B cell (primary cell): ENCODE results near the gene IQCK. TPM values are rescaled to one million over a fixed set of nuclear protein-coding genes. Genes with fewer than 3 reads are reported as not detected.

Source experiments
- ATAC-seq: fragments of 200-7000 bp; cut with Tn5 transposase; one replicate; pipeline ENCODE4 v1.10.0; 2021; ENCODE audit warnings: low read depth, mild to moderate bottlenecking, moderate number of reproducible peaks, moderate library complexity
- CTCF ChIA-PET: fragments of 350-600 bp; sonication (Branson Sonifier 250); formaldehyde crosslinking; loops from one replicate; lab custom pipeline; 2021; ENCODE audit warnings: antibody characterized with exemption, inconsistent platforms; lab: Charles Lee
- POLR2A ChIA-PET: fragments of 350-600 bp; sonication (Branson Sonifier 250); formaldehyde crosslinking; loops from one replicate; lab custom pipeline; 2021; ENCODE audit warnings: antibody characterized with exemption; lab: Charles Lee
- DNase-seq: peaks from one replicate; pipeline ENCODE4 v3.0.0; 2013
- H2AFZ ChIP-seq: 2 replicates; pipeline ENCODE4 v1.6.1; 2012; ENCODE audit warnings: mild to moderate bottlenecking, low read depth, low read length; ENCODE audit not compliant: insufficient read depth, poor library complexity, severe bottlenecking
- H3K27ac ChIP-seq, 2 donors: 1 replicate in 1 of 2; 2 replicates in 1 of 2; pipeline ENCODE4 v1.5.1; 2012 to 2013; ENCODE audit warnings: low read length in 2 of 2, mild to moderate bottlenecking in 2 of 2, moderate library complexity in 1 of 2
- H3K27me3 ChIP-seq, 4 experiments: fragments of 200-600 bp in 1 of 4; sonication (generic) in 1 of 4; replicated peaks in 1 of 4; 1 replicate in 2 of 4; 2 replicates in 2 of 4; pipeline versions ENCODE4 v1.6.1 to v1.7.0; 2013 to 2016; ENCODE audit warnings: low read length in 3 of 4, mild to moderate bottlenecking in 2 of 4, mixed read lengths in 1 of 4, moderate library complexity in 1 of 4; ENCODE audit not compliant: insufficient read depth in 4 of 4, control insufficient read depth in 3 of 4; ENCODE audit errors: control extremely low read depth in 1 of 4
- H3K36me3 ChIP-seq, 2 experiments: replicated peaks in 1 of 2; 1 replicate in 1 of 2; 2 replicates in 1 of 2; pipeline versions ENCODE4 v1.6.1 to v1.7.1; 2013; ENCODE audit warnings: low read length in 1 of 2; ENCODE audit not compliant: insufficient read depth in 2 of 2, control insufficient read depth in 1 of 2; ENCODE audit errors: control extremely low read depth in 1 of 2, extremely low read depth in 1 of 2
- H3K4me1 ChIP-seq, 2 donors: fragments of 200-600 bp in 1 of 2; sonication (generic) in 1 of 2; 1 replicate in 1 of 2; 2 replicates in 1 of 2; pipeline versions ENCODE4 v1.5.1 to v1.6.1; 2013 to 2017; ENCODE audit warnings: low read length in 2 of 2; ENCODE audit not compliant: control insufficient read depth in 2 of 2, insufficient read depth in 2 of 2
- H3K4me2 ChIP-seq: replicated peaks from 2 replicates; pipeline ENCODE3; 2012; ENCODE audit warnings: mild to moderate bottlenecking, low read depth, low read length; ENCODE audit not compliant: poor library complexity, severe bottlenecking
- H3K4me3 ChIP-seq, 5 experiments: fragments of 200-600 bp in 1 of 5; sonication (generic) in 1 of 5; 1 replicate in 3 of 5; 2 replicates in 2 of 5; pipeline versions ENCODE4 v1.5.1 to v1.7.0; 2011 to 2016; ENCODE audit warnings: low read length in 4 of 5, mild to moderate bottlenecking in 4 of 5, low read depth in 2 of 5, control low read depth in 1 of 5, moderate library complexity in 1 of 5; ENCODE audit not compliant: insufficient read depth in 1 of 5; ENCODE audit errors: control extremely low read depth in 1 of 5, extremely low read depth in 1 of 5
- H3K79me2 ChIP-seq: fragments of 200-600 bp; sonication (generic); one replicate; pipeline ENCODE4 v1.6.0; 2016; ENCODE audit warnings: low read length; ENCODE audit not compliant: control insufficient read depth, insufficient read depth
- H3K9ac ChIP-seq: fragments of 200-600 bp; sonication (generic); 2 replicates; pipeline ENCODE4 v1.6.1; 2017; ENCODE audit warnings: mild to moderate bottlenecking, low read length, moderate library complexity
- H3K9me3 ChIP-seq, 3 donors: one replicate each; pipeline versions ENCODE4 v1.6.1 to v1.7.1; 2013; ENCODE audit warnings: low read length in 2 of 3; ENCODE audit not compliant: control insufficient read depth in 2 of 3, insufficient read depth in 1 of 3; ENCODE audit errors: control extremely low read depth in 1 of 3
- H4K20me1 ChIP-seq: 2 replicates; pipeline ENCODE4 v1.6.0; 2012; ENCODE audit warnings: mild to moderate bottlenecking, low read length; ENCODE audit not compliant: insufficient read depth, control insufficient read depth, poor library complexity, severe bottlenecking
- H3K27ac Mint-ChIP-seq: one replicate; pipeline ENCODE4 v1.8.0; 2021; ENCODE audit warnings: mixed read lengths
- H3K27me3 Mint-ChIP-seq: one replicate; pipeline ENCODE4 v1.8.0; 2021; ENCODE audit warnings: mixed read lengths
- H3K4me1 Mint-ChIP-seq: one replicate; pipeline ENCODE4 v1.8.0; 2021; ENCODE audit warnings: mixed read lengths
- H3K4me3 Mint-ChIP-seq: one replicate; pipeline ENCODE4 v1.8.0; 2021; ENCODE audit warnings: mixed read lengths
- H3K9me3 Mint-ChIP-seq: one replicate; pipeline ENCODE4 v1.8.0; 2022; ENCODE audit warnings: mixed read lengths; ENCODE audit not compliant: insufficient read depth
- EZH2 ChIP-seq: IDR thresholded peaks from 2 replicates; pipeline ENCODE4 v1.6.1; 2012; ENCODE audit warnings: borderline replicate concordance, low read depth, mild to moderate bottlenecking, moderate library complexity, low read length; ENCODE audit not compliant: insufficient read depth, poor library complexity, severe bottlenecking
- WGBS: methylation state at CpG from one replicate; pipeline ENCODE4 v1.1.5; 2013; ENCODE audit warnings: missing lambda C conversion rate; ENCODE audit not compliant: insufficient coverage; 5-methylcytosine and 5-hydroxymethylcytosine counted together
- intact Hi-C: fragments of 100-400 bp; cut with micrococcal nuclease; formaldehyde crosslinking; loops from one replicate; pipeline ENCODE4 v1.10.0; 2022
- polyA plus RNA-seq: library from polyadenylated mRNA; depleted of rRNA; stranded (reverse); fragments of >200 nt; gene quantifications from 2 replicates; pipeline ENCODE4 v1.2.3, GENCODE V29; 2012
- total RNA-seq, 2 donors: library from RNA; stranded (reverse); fragments of 120-200 nt in 1 of 2; gene quantifications; 1 replicate in 1 of 2; 2 replicates in 1 of 2; pipeline versions ENCODE4 v1.2.3 to v1.2.4, GENCODE V29; 2013 to 2022
- TF ChIP-seq, protein P1 (sequence below): fragments of 200-600 bp; IDR thresholded peaks from one replicate; pipeline ENCODE4 v1.8.0; 2022; ENCODE audit warnings: antibody characterized with exemption, mild to moderate bottlenecking

The IQCK gene
- total and polyA plus RNA-seq, 2 donors (not counting 1 experiment from before 2014, with no cell fraction given): 1.00 to 3.0 TPM

DNA sequence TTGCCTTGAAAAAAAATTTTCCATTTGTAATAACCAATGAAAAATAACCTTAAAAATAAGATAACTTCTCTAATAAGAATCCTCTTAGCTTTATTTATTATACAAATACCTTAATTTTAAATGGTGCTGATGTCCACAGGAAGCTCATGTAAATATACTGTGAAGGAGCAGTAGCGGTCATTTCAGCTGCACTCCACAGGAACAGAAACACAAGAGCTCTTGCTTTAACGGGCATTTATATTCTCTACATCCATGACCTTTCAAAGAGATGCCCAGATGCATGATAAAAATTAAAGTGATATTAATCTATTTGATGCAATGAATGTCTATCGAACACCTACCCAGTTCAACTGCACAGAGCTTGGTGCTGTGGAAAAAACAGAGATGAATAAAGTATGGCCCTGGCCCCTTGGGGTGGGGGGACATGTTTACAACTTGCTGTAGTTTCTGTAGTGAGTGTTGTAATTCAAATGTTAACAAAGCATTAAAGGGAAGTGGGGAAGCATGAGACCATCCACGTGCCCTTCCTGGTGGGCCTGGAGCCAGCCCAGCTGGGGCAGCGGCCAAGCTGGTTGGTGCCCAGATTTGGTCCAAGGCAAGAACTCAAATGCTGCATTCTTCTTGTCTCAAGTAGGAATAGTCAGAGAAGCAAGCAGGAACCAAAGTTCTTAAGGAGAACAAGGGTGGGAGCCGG lies 47.9 kb downstream of the IQCK start:
- no peak overlapping the region for H3K9ac ChIP-seq
- H3K27me3 ChIP-seq: no peaks in the 10 kb centered on the region
- no peaks in the 10 kb centered on the region for H3K4me1 Mint-ChIP-seq
- no peak for ATAC-seq
- no peak for DNase-seq
- H3K9me3 ChIP-seq: peaks cover 0 to 3% (median 0%) of the 10 kb centered on the region in 3 donors
- WGBS: 69% methylated on average over 3 of the region's 6 CpGs
- ChIA-PET POLR2A (no interaction called here), CTCF (no interaction called here)
- no peaks in the 10 kb centered on the region for H3K9me3 Mint-ChIP-seq
- H3K4me3 ChIP-seq: no peak overlapping the region
- no peak overlapping the region for H3K27ac Mint-ChIP-seq
- H3K36me3 ChIP-seq: no peaks in the 10 kb centered on the region
- no peak for TF ChIP-seq EZH2
- TF ChIP-seq, protein P1, sequence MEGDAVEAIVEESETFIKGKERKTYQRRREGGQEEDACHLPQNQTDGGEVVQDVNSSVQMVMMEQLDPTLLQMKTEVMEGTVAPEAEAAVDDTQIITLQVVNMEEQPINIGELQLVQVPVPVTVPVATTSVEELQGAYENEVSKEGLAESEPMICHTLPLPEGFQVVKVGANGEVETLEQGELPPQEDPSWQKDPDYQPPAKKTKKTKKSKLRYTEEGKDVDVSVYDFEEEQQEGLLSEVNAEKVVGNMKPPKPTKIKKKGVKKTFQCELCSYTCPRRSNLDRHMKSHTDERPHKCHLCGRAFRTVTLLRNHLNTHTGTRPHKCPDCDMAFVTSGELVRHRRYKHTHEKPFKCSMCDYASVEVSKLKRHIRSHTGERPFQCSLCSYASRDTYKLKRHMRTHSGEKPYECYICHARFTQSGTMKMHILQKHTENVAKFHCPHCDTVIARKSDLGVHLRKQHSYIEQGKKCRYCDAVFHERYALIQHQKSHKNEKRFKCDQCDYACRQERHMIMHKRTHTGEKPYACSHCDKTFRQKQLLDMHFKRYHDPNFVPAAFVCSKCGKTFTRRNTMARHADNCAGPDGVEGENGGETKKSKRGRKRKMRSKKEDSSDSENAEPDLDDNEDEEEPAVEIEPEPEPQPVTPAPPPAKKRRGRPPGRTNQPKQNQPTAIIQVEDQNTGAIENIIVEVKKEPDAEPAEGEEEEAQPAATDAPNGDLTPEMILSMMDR: no peak
- H2AFZ ChIP-seq: no peak overlapping the region
- H4K20me1 ChIP-seq: no peaks in the 10 kb centered on the region
- no peak overlapping the region for H3K4me2 ChIP-seq
- H3K79me2 ChIP-seq: no peaks in the 10 kb centered on the region
- intact Hi-C loops: no loop called here
- no peaks in the 10 kb centered on the region for H3K4me1 ChIP-seq
- H3K27me3 Mint-ChIP-seq: peaks cover 2% of the 10 kb centered on the region
- no peak overlapping the region for H3K27ac ChIP-seq
- no peak overlapping the region for H3K4me3 Mint-ChIP-seq

DNA sequence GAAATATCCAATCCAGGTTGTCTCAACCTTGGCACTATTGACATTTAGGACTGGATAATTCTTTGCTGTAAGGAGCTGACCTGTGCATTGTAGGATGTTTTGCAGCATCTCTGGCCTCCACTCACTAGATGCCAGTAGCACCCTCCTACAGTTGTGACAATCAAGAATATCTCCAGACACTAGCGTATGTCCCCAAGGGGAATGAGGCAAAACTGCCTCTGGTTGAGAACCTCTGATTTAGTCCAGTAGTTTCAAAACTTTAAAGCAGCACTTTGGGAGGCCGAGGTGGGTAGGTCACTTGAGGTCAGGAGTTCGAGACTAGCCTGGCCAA lies 48.4 kb downstream of the IQCK start:
- CTCF ChIA-PET: no interaction called here
- H3K4me1 Mint-ChIP-seq: no peaks in the 10 kb centered on the region
- no peak for TF ChIP-seq EZH2
- TF ChIP-seq, protein P1: no peak

More for the DNA sequence above, 48.4 kb downstream of the IQCK start:
- Histone ChIP-seq H3K27me3 (no peaks in the 10 kb centered on the region), H3K79me2 (no peaks in the 10 kb centered on the region), H3K4me3 (no peak overlapping the region), H3K36me3 (no peaks in the 10 kb centered on the region), H3K4me1 (no peaks in the 10 kb centered on the region), H4K20me1 (no peaks in the 10 kb centered on the region), H3K9me3 (peaks cover 0 to 3% (median 0%) of the 10 kb centered on the region in 3 donors), H3K27ac (no peak overlapping the region), H3K4me2 (no peak overlapping the region), H2AFZ (no peak overlapping the region), H3K9ac (no peak overlapping the region)
- WGBS: 80% methylated on average over 2 of the region's 3 CpGs
- H3K9me3 Mint-ChIP-seq: no peaks in the 10 kb centered on the region
- no peak overlapping the region for H3K4me3 Mint-ChIP-seq
- no peak for ATAC-seq
- intact Hi-C loops: no loop called here
- no peak overlapping the region for H3K27ac Mint-ChIP-seq
- no peak for DNase-seq
- POLR2A ChIA-PET: no interaction called here
- peaks cover 2% of the 10 kb centered on the region for H3K27me3 Mint-ChIP-seq
